GM03348 (cell line): ENCODE data around the gene TDRD9.
A peak's percentile ranks its signal among the peaks of the same experiment; 100 is the strongest.
"Not testable (repeated sequence)": the region's sequence is repeated elsewhere in the genome, so short reads cannot be mapped to it uniquely, and the experiment has no call there.

ENCODE experiments used
- DNase-seq: peaks from one replicate; pipeline ENCODE4 v3.0.0; 2012; ENCODE audit warnings: low spot score

The TDRD9 gene

GRCh38 chr14:103928011-103928890 lies at the start of gene TDRD9:
Gene TDRD9, plus strand, starts transcription at chr14:103928456. Its CDS starts 54 bp downstream, at chr14:103928510.
- DNase-seq: peak; percentile 85

- no peak for DNase-seq
These were observed 49.1 kb upstream of the TDRD9 start for GRCh38 chr14:103879118-103879569.

GRCh38 chr14:103879570-103880347 lies 48.5 kb upstream of the TDRD9 start:
- DNase-seq: peak; percentile 80

GRCh38 chr14:103880348-103881267 lies 47.6 kb upstream of the TDRD9 start:
- peak; percentile 87 for DNase-seq

- peak; percentile 50 for DNase-seq
These were observed 46.7 kb upstream of the TDRD9 start for GRCh38 chr14:103881268-103882201.

GRCh38 chr14:103882503-103883262 lies 45.6 kb upstream of the TDRD9 start:
- no peak for DNase-seq

GRCh38 chr14:103883263-103883523 lies 45.1 kb upstream of the TDRD9 start:
- DNase-seq: no peak

GRCh38 chr14:103884854-103885253 lies 43.4 kb upstream of the TDRD9 start:
- DNase-seq: no peak

GRCh38 chr14:103885509-103885932 lies 42.7 kb upstream of the TDRD9 start:
- DNase-seq: no peak

- no peak for DNase-seq
These were observed 41.7 kb upstream of the TDRD9 start for GRCh38 chr14:103886304-103887169.

GRCh38 chr14:103887170-103887501 lies 41.1 kb upstream of the TDRD9 start:
- no peak for DNase-seq

- DNase-seq: no peak
These were observed 40.6 kb upstream of the TDRD9 start for GRCh38 chr14:103887557-103888115.

- not testable (repeated sequence) for DNase-seq
These were observed 39.3 kb upstream of the TDRD9 start for GRCh38 chr14:103889002-103889312.

- DNase-seq: no peak
These were observed 38.8 kb upstream of the TDRD9 start for GRCh38 chr14:103889313-103890051.

- no peak for DNase-seq
These were observed 38.2 kb upstream of the TDRD9 start for GRCh38 chr14:103890052-103890371.

- no peak for DNase-seq
These were observed 37.2 kb upstream of the TDRD9 start for GRCh38 chr14:103890821-103891666.

- no peak for DNase-seq
These were observed 36.5 kb upstream of the TDRD9 start for GRCh38 chr14:103891667-103892215.
